OCI-LY7 (cell line): ENCODE measurements around the gene CEP72.

Experiments used
- CTCF ChIP-seq: fragments of 200-600 bp; sonication (generic); conservative IDR thresholded peaks from 2 replicates; pipeline ENCODE4 v1.5.1; 2014; ENCODE audit warnings: mild to moderate bottlenecking, antibody characterized with exemption, low read length, moderate library complexity, mixed read lengths
- EZH2phosphoT487 ChIP-seq: fragments of 200-600 bp; sonication (generic); IDR thresholded peaks from 2 replicates; pipeline ENCODE4 v1.6.1; 2018; ENCODE audit warnings: low read depth, borderline replicate concordance, mild to moderate bottlenecking, mixed run types, antibody characterized with exemption, low read length, moderate library complexity, mixed read lengths

GRCh38 chr5:588406-588995 lies 23.6 kb upstream of the CEP72 start:
- TF ChIP-seq CTCF: no peak
- TF ChIP-seq EZH2phosphoT487: no peak
